HG03097 (cell line): ENCODE measurements around the gene CRACDL.

Experiments
- ATAC-seq: cut with Tn5 transposase; IDR thresholded peaks from one replicate; pipeline ENCODE4 v1.9.1; 2021; ENCODE audit not compliant: unreplicated experiment, low FRiP score

The CRACDL gene

DNA sequence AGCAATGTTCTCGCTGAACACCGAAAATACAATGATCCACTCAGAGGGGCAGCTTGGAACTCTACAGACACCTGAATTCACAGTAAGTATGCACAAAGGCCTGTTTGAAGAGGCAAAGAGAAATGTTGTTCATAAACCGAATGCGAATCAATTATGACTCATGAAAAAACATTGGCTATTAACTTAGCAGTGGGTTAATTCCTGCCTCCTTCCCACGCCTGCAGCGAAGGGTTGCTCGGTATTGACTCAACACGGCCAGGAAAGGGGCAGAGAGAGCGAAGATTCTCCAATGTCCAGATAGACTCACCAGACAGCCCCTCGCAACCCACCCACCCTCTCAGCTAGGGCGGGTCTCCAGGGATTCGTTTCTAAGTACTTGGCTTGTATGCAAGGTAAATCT lies 9.4 kb downstream of the CRACDL start:
- no peak for ATAC-seq

DNA sequence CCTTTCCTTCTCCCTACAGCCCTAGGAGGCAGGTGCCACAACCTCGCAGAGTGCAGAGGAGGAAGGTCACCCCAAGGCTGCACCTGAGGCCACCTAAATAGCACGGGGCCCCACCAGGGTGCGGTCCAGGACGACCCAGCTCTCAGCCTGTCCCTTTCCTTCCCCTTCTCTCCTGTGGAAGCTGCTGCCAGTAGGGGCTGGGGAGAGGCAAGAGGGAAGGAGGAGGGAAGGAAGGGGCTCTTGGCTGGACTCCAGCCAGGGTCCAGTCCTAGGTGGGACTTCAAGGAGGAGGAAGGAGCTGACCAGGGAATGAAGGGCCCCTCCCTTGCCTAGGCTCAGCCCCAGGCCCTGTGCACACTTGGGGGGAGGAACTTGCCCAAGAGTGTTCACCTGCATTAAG lies 11.1 kb downstream of the CRACDL start:
- no peak for ATAC-seq

DNA sequence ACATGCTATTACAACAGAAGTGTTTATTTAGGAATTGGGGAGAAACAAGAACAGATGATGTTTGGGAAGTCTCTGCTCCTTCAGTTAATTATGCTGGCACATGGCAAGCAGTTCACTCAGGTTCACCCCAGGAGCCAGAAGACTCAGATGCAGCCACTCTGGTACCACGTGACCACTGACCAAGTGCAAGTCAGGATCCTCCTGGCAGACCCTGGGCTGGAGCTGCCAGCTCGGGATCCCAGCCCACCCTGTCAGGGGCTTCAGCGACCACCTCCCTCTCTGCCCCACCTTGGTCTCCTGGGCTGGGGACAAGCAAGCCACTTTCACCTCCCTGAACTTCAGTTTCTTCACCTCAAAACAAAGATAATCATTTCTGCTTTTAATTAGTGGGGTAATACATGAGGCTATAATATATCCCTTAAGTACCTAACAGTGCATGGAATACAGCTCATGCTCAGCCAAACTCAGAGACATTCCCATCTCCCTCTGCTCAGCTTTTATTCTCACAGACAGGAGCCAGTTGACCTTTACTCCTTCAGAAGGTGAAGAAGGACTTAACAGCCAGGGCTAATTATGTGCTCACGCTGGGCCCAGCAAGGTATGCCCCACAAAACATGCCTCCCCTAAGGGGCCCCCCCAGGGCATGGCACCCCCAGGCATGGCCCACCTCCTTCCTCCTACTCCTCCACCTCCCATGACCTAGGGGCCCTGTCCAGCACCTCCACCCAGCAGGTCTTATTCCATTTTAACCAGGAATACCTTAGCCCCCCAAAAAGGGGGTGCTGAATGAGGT lies 11.8 kb downstream of the CRACDL start:
- no peak for ATAC-seq

DNA sequence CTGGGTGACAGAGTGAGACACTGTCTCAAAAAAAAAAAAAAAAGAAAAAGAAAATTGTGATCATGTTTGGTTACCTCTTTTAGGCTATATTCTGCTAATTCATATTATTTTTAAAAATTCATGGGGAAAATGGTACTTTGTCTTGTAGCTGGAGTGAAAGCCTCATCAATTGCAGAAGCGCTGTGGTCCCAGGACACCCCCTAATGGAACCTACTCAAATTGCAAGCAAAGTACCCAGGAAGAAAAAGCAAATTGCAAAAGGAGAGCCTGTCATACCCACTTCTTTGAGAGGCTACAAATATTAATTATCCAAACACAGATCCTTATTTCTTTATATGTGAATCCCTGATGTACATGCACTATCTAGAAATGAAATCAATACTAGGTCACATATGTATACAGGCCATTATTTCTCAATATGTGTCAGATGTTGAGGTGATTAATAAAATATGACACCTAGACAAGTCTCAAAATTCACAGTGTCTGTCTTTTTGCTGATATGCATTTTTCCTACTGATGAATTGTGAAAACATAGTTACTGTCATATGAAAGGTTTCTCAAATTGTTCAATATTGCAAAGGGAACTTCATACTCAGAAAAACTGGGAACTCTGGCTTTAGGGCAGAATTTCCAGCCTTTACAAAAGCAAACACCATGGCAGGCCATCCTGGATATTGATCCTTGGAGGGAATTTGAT lies 12.6 kb downstream of the CRACDL start:
- ATAC-seq, result no peak

DNA sequence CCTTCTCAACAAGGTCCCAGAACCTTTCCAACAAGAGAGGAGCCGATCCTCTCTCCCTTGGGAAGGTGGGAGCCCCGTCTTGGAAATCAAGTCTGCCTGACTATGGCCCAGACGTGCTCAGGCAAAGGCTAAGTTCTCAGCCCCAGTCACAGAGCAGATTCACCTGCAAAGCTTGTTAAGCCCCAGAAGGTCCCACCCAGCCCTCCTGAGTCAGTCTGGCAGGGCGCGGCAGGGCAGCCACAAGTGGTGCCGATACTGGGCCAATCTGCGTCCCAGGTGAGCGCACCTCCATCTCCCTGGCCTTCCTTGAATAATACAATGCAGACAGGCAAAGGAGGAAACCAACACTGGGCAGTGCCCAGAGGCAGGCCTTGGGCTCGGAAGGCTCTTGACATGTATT lies 15.0 kb downstream of the CRACDL start:
- no peak for ATAC-seq

DNA sequence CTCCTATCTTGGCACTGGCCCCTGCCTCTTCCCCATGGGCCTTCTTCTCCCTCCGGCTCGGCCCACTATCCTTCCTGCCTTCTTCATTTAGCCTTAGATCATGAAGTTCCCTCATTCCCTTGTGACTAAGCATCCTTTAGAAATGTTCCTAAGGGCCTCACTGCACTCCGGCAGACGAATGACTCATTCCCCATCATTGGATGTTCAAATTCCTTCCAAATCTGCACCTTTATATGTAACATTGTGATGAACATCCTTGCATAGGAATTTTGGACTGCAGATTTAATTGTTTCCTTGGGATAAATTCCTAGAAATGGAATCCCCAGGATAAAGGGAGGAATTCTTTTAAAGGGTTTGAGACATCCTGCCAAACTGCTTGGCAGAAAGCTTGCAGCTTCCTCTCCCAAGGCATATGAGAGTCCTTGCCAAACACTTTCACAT lies 19.0 kb downstream of the CRACDL start:
- ATAC-seq, result no peak

DNA sequence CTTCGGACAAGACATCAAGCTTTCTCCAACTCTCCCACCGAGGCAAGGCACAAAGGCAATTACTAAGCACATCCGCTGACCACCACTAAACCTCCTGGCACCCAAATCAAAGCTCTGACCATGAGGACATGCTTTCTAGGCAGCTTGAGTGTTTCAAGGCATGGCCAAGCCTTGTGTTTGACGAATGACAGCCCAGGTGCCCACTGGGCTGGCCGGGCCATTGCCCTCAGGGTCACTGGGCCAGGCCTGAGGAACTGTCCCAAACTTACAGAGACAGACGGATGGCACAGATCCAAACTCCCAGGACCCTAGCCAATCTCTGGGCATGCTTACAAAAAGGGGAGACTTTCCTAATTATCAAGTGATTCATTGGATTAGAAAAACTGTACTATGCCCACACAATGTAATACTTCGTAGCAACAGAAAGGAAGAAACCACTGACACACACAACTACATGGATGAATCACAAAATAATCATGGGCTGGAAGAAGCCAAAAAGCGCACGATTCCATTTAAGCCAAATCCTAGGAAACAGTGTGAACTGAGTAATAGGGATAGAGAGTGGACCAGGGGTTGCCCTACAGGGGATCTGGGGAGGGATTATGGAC lies 20.2 kb downstream of the CRACDL start:
- no peak for ATAC-seq

DNA sequence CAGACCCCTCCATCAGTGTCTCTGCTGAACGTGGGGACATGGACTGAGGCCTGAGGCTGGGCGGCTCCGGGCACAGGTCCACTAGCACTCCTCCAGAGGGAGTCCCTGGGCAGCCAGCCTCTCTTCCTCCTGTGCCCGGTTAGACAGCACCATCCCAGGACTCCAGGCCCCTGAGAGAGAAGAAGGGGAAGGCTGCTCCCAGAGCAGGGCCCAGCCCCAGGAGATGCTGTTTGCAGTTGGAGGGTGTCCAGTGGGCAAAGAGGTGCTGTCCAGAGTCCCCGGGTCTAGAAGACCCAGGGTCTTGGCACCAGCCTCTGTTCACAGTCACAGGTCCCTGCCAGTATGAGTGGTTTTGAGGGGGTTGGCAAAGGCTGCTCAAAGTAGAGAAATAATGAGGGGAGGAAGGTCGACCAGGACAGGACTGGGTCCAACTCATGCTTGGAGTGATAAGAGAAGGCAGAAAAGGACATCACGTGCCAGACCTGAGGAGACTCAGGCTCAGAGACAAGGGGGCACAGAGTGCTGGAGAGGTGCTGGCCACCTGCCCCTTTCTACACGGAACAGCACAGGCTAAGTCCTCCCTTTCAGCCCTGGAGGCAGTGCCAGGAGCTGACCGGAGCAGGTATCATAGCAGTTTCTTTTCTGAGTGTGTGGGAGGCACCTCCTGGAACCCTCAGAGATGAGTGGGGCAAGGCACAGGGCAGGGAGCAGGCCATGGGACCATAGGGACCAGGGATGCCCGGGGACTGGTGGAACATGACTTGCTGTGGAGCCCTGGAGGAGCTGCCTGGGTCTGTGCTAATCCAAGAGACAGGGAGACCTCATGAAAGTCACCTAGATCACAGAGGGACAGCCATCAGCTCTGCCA lies 21.1 kb downstream of the CRACDL start:
- no peak for ATAC-seq

DNA sequence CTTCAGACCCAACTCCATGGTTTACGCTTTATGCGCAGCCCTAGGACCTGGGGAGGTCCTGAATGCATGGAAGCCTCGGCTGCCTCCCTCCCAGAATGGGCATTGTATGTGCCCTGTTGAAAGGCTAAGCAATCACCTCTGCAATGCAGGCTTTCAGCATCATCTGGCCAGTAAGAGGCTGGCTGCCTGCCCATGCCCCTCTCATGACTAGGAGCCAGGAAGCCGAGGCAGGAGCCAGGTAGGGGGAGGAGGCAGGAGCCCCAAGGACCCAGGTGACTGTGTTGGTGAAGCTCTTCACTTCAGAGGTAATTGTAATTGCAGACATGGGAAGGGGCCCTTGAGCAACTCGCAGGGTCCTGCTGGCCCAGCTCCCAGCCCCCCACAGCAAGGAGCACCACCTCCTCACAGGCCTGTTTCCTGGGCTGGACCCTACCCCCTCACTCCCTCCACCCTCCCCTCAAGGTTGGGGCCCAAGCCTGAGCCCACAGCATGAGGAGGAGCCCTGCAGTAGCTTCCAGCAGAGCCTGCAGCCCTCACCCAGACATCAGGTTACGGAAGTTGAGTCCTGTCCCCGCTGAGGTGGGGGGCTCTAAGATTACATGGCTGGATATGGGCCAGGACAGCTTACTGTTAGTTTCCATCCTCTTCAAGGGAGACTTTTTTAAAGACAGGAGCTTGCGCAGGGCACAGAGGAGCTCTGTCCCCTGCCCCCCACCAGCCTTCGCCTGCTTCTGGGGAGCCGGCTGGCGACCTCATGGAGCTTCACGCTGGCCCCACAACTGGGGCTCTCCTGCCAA lies 21.9 kb downstream of the CRACDL start:
- ATAC-seq, result no peak

DNA sequence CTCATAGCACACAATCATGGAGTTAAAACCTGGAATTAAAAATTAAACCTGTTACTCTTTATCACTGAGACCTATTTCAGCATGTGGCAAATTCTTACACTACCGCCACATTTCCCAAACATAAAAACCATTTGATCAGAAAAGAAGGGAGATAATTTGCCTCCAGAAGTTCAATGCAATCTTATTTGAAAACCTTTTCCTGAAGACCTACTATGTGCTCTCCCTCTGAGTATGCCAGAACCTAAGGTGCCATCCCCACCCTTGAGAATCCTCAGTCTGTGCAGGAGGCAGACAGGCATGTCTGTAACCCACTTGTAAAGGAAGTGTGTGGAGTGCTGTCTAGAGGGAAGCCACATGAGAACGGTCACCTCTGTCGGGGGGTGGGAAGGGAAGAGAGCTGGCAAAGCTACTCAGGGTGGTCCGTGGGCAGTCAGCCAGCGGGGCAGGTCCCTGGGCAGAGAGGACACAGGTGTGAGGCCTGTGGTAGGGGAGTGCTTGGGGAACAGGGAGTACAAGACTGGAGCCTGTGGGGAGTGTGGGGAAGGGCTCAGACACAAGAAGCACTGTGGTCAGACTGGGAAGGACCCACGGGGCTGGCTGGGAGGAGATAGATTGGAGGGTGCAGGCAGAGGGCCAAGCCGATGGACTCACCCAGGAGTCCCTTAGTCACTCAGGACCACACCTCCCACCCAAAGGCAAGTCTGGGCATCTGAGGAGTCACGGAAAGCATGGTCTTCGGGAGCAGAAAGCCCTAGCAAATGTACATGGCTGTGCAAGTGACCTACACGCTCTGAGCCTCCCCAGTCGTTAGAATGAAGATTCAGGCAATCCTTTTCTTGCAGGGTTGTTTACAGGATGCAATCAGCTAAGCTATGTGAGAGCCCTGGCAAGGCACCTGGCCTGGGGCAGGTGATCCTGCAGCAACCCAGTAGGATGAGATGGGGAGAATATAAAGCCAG lies 22.8 kb downstream of the CRACDL start:
- ATAC-seq, result no peak

DNA sequence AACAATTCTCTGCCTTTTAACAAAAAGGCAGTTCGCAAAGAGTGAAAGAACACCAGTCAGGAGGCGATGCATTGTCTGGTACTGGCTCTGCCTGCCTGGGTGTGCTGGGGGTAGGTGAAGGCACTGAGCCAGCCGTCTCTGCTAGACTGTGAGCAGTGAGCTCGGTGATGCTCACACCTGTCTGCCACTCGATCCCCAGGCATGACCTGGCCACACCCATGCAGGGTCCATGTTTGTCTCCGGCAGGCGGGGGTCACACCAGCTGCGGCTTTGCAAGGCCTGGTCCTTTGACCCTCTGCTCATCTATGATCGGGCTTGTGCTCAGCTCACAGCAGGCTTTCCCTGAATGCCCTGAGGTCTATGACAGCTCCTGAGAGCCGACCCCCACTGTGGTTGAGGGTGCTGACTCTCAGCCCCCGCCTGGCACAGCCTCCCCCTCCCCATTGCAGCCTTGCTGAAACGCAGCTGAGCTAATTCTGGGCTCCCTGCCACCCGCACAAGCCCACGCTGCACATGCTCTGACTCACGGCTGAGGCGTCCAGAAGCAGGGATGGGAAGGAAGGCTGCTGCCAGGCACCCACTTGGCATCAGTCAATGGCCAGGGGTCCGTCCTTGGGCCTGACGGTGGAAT lies 23.7 kb downstream of the CRACDL start:
- no peak for ATAC-seq

DNA sequence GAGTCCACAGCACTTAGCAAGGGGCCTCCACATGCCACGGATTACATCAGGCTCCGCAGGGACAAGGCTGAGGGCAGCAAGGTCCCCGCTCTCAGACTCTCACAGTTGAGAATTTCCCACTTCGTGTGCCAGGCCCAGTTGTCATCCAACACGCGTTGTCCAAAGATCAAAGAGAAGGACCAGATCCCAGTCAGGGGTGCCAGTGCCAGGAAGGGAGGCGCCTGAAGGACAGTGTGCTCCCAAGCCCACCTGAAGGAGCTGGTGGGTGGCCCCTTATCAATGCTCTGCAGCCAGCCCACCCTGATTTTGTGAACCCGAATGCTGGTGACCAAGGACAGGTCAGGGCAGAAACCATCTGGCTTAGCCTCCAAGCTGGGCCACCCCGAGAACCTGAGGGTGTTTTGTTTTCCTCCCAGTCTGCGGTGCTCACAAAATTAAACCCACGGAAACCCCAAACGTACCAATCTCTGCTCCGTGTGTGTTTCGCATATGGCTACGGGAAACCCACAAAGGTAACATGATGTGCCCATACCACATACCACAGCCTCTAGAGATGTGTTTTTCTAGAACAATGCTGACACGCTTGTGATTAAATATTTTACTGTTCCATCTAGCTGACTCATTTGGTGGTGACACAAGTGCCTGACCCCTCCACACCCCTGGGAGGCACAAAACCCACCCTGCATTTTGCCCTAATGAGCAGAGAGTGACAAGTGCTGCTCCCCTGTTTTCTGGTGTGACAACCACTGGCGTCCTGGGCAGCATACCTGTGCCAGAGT lies 24.5 kb downstream of the CRACDL start:
- ATAC-seq, result no peak

DNA sequence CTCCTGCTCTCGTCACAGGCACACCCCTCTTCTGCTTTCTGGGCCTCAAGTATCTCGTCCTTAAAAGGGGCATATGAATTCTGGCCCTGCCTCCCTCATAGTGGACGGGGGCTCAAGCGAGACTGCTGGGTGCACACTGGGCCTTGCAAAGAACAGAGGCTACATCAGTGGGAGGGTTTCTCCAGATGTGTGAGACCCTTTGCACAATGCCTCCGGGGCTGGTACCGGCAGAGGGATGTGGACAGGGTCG lies 25.0 kb downstream of the CRACDL start:
- no peak for ATAC-seq

DNA sequence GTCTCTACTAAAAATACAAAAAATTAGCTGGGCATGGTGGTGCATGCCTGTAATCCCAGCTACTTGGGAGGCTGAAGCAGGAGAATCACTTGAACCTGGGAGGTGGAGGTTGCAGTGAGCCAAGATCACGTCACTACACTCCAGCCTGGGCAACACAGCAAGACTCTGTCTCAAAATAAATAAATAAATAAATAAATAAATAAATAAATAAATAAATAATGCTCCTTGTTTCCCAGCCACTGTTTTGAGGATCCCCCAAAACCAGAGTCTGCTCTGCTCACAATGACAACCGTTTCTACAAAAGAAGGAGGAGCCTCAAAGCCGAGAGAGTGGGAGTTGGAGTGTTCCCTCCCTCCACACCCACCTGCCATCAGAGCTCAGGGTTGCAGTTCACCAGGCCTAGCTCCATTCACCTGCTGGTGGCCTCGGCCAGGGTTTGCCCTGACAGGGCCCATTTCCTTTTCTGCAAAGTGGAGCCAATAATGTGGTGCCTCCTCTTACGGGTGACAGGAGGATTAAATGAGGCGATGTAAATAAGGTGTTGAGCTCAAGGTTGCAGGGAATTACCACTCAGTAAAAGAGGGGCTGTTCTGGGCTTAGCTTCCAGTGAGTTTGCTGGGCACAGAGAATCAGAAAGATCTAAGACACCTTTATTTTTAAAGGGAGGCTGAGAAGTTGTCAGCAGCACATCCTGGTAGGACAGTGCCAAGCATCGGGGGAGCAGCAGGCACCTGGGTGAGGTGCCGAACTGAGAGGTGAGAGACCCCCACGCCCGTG lies 25.5 kb downstream of the CRACDL start:
- ATAC-seq, result no peak

DNA sequence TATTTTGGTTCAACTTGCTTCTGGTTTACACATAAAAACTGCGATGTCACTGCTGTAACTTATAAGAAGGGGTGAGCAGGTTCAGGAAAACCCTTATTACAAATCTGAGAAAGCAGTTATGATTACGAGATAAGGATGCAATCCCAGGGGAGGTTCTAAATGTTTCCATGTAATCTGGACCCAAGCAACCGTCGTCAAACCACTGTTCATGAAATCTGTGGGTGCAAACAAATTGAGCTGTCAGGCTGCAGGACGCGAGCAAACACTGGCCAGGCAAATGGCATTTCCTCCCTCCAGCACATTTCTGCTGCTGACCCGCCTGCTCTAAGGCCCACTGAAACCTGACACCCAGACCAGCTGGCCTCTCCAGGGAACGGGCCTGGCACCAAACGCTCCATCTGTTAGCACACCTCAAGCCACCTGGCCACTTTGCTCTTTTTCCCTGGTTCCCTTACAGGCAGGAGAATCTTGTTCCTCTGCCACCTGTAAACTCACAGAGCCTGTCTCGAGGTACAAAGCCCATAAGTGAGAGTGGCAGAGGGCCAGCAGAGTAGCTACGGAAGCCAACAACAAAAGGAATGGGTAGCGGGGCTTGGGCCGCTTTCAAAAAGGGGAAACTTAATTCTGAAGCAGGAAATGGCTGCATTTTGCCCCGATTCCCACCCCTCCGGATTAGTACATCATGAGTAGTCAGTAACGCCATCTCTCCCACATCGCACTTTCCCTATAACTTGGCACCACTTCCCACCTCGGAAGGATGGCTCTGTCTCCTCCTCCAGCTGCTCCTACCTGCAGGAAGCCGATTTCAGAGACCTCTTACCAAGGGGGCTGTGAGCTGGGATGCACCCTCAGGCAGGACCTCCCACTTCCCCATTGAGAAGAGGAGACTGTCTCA lies 26.5 kb downstream of the CRACDL start:
- no peak for ATAC-seq

DNA sequence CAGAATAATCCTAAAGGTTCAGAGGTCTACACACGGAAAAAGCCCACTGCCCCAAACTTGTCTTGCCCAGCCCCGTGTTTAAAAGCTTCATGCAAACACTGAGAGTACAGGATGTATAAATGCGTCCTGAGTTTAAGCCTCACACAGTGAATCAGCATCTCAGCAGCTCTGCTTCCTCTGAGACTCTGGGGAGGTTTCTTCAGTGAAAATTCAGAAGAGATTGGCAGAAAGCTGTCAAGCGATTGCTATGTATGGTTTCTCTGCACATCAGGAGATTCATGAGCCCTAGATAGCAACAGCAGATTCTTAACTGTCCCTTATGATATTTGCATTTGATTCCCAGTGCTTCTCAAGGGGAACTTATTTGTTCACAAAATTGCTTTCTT lies 27.1 kb downstream of the CRACDL start:
- ATAC-seq, result no peak
